Measurements from ENCODE around the gene COQ8B. TPM values are rescaled to one million over a fixed set of nuclear protein-coding genes. Genes with fewer than 3 reads are reported as not detected.

COQ8B gene
- total RNA-seq, 1 experiment from 2014 or later: 62.9 TPM

- TF ChIP-seq MAX (CRISPR knock-in tag; IDR thresholded peaks at IDR 0.05) (0 out of 2 replicates have a peak, but pooled peaks have one; percentile 19), CTCF (IDR thresholded peaks at IDR 0.05) (0 out of 2 replicates have a peak, but pooled peaks have one; percentile 26), SP1 (CRISPR knock-in tag; conservative IDR thresholded peaks at IDR 0.05) (no peak)
Measured at GRCh38 chr19:40744554-40745401, 28.1 kb upstream of the COQ8B start (continued).

- CTCF ChIA-PET: interaction anchor here (0.8 to 4.3 kb wide), 7 partner anchors 11 to 81 kb away, joined by 4 to 27 read pairs (median 11); partner anchors contain the start of genes EGLN2 and RAB4B
- POLR2A ChIA-PET: no interaction called here
- no peak for ATAC-seq
- TF ChIP-seq ATF2 (CRISPR knock-in tag; IDR thresholded peaks at IDR 0.05; ENCODE audit: borderline replicate concordance, low read depth) (no peak), TEAD4 (CRISPR knock-in tag; IDR thresholded peaks at IDR 0.05) (no peak)
- no peaks in the 10 kb centered on the region for H3K9me3 Mint-ChIP-seq
- no peak overlapping the region; the same call in 1 of the 2 replicates for H3K27ac Mint-ChIP-seq
- peaks cover 17% of the 10 kb centered on the region for H3K4me1 Mint-ChIP-seq
- H3K36me3 Mint-ChIP-seq: peaks cover 7% of the 10 kb centered on the region
- H3K4me3 Mint-ChIP-seq: no peak overlapping the region
- H3K27me3 Mint-ChIP-seq (ENCODE audit: low read depth): no peaks in the 10 kb centered on the region
- DNase-seq (ENCODE audit: low spot score): no peak
Measured at GRCh38 chr19:40743926-40744325, 27.2 kb upstream of the COQ8B start.

- Mint-ChIP-seq H3K27me3 (ENCODE audit: low read depth) (no peaks in the 10 kb centered on the region), H3K9me3 (no peaks in the 10 kb centered on the region), H3K36me3 (peaks cover 10% of the 10 kb centered on the region), H3K4me1 (peaks cover 17% of the 10 kb centered on the region), H3K4me3 (no peak overlapping the region), H3K27ac (no peak overlapping the region)
- ChIA-PET POLR2A (interaction anchor here (0.5 to 1.6 kb wide), 3 partner anchors 14 to 197 kb away, joined by 3 to 4 read pairs (median 3); partner anchors contain the start of genes COQ8B and ITPKC), CTCF (interaction anchor here (0.7 to 4.3 kb wide), 7 partner anchors 9 to 79 kb away, joined by 3 to 22 read pairs (median 4); partner anchors contain the start of genes EGLN2 and RAB4B)
- DNase-seq (ENCODE audit: low spot score) (no peak), ATAC-seq (no peak)
- no peak for TF ChIP-seq ZNF532 (CRISPR knock-in tag; IDR thresholded peaks at IDR 0.05; ENCODE audit: borderline replicate concordance)
- no peak for TF ChIP-seq ZBTB21 (CRISPR knock-in tag; IDR thresholded peaks at IDR 0.05; ENCODE audit: borderline replicate concordance)
- TF ChIP-seq CBFB (CRISPR knock-in tag; IDR thresholded peaks at IDR 0.05; ENCODE audit: low read depth): no peak
- no peak for TF ChIP-seq GRHL2 (CRISPR knock-in tag; IDR thresholded peaks at IDR 0.05; ENCODE audit: insufficient replicate concordance, severe bottlenecking)
- no peak for TF ChIP-seq GABPB1 (CRISPR knock-in tag; IDR thresholded peaks at IDR 0.05)
- TF ChIP-seq CTCF (IDR thresholded peaks at IDR 0.05): no peak
Measured at GRCh38 chr19:40742886-40743285, 26.2 kb upstream of the COQ8B start.

All from WTC11 (cell line).